ENCODE results near the gene LRRC28.

The LRRC28 gene

GRCh38 chr15:99424131-99424571, 172.9 kb downstream of the LRRC28 start:
- DNase-seq, result no peak

- peak; percentile 86 to 96 (median 93) for DNase-seq
These were observed 173.8 kb downstream of the LRRC28 start for GRCh38 chr15:99424978-99425656.

DNA sequence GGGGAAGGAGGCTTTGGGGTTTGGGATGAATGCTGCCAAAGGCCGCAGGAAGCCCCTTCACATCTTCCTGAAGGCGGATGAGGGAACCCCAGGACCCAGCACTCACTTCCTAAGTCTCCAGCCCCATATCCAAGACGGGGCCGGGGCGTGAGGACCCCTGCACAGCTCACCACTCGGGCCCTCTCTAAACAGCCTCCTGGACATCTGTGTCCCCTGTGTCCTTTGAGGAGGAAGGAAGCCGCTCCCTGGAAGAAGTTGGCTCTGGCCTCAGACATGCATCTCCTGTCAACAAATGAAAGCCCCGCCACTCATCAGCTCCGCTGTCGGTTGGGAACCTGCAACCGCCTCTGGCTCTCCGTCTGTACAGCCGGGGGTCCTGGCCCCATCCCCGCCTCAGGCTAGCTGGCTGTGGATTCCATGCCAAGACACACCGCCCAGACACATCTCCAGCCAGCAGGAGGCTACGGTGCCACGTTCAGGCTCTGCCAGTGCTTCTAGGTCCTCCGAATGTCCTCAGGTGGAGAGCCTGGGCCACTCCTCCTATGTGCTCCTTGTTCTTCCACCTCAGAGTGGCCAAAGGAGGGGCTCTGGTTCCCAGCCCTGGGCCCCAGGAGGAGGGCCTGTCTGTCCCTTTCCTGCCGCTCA, 174.5 kb downstream of the LRRC28 start:
- DNase-seq, result peak in 2 of 4 experiments; percentile 36 to 41

DNA sequence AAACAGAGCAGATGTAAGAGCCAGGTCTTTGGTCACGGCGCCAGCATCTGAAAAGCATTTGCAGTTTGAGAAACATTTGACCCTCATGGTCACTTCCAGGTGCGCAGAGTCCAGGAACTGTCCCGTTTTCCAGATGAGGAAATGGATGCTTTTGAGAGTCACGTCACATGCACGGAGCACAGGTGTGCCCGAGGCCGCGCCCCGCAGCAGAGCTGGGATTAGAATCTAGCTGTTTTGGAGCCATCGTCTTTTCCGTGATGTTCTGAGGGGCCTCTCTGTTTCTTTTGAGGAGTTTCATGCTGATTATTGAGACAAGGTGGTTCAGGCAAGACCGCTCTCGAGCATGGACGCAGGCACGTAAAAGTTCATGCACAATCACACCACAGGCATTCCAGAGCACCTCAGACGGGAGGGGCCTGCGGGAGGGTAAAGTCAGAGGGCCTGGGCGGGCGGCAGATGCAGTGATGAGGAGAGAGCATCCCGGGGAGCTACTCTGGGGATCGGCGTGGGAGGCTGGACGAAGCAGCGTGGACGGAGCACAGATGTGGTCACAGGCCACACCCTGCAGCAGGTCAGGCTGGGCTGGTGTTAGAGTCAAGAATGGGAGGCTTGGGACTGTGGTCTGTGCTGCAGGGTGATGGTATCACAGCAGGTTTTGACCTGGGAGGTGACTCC, 175.3 kb downstream of the LRRC28 start:
- no peak for DNase-seq

GRCh38 chr15:99427210-99427609, 175.9 kb downstream of the LRRC28 start:
- no peak for DNase-seq

DNA sequence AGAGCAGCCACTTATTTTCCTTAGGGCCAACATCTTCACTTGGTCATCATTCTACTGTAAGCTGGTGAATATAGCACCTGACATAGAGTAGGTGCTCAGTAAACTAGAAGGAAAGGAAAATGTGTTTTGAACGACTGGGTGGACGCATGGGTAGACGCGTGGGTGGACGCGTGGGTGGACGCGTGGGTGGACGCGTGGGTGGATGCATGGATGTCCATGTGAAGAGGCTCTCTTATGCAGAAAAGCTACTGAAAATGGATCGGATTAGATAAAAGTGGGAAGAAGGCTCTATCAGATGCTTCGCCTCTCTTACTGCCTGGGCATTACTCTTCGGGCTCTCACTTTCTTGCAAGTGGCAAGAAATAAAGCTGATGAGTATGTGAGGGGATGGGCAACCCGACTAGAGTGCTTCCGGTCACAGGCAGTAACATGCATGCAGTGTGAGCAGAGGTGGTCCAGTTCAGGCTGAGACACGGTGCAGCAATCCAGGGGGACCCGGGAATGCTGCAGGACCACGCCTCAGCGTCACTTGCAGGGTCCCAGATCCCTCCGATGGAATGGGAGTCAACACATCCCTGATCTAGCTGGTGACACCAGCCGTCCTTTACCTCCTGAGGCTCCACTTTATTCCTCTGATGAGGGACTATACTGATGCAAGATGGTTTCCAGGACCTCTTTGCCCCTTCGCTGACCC, 176.5 kb downstream of the LRRC28 start:
- no peak for DNase-seq

- DNase-seq, result no peak
These were observed 178.4 kb downstream of the LRRC28 start for GRCh38 chr15:99429681-99430081.

DNA sequence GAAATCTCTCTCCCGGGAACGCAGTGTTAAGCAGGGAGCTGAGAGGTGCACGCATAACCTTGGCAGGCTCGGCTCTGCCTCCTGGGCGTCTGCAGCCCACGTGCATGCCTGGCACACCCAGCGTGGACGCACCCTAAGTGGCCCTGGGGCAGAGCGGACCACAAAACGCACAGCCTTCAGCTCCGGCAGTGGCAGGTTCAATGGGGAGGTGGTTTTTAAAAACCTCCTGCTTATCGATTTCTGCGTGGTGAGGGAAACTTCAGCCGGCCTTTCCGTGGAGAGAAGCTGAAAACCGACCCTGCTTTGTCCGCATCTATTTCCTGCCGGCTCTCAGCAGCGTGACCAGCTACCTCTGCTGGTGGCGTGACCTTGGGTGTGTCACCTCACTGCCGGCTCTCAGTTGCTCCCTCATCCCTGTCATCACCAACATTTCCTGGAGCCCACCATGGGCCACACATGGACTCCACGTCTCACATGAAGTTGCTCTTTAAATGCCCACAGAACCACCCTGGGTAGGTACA, 179.7 kb downstream of the LRRC28 start:
- no peak for DNase-seq

DNA sequence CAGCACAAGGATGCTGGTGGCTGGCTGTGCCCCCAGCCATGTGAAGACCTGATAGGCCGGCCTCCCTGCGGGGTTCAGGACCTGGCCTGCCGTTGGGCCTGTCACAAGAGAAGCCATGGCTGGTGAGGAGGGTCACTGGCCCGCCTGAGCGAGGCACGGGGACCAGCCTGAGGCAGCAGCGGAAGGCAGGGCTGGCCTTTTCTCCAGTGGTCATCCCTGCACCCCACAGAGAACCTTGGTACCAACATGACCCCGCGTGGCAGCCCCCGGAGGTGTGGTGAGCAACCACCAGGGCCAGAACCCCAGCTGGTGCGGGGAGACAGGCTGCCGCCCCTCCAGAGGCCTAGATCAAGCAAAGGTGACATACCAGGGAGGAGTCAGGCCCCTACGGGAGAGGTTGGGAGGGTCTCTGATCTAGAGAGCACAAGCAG, 180.4 kb downstream of the LRRC28 start:
- DNase-seq, result no peak

DNA sequence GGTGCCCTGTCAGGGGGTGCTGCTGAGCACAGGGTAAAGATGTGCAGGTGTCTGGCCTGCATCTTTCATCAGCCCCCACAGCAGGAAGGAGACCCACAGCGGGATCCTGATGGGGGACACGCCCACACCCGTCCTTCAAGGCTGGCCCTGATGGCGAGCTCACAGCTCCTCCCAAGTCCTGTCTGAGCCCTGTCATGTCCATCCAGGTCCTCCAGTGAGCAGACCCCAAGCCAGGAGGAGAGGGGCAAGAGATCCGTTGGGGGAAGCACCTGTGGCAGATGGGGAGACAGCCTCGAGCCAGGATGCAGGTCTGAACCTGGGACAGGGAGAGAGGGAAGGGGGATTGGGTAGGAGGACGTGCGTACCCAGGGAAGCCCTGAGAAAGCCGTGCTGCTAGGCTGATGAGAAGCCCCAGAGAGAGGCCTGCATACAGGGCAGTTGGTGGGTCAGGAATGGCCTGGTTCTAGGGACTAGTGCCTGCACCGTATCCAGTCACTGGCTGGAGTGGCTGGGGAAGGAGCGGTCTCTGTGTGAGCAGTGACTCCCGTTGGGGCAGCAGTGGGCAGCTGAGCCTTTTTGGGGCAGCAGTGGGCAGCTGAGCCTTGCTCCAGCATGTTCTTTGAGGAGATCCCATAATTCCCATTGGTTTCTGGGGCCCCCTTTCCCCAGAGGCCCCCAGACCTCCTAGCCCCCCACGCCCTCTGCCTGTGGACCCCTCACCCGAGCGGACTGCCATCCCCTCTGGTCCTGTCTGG, 181.2 kb downstream of the LRRC28 start:
- DNase-seq, result no peak

- peak; percentile 16 to 74 (median 53) for DNase-seq
These were observed 181.9 kb downstream of the LRRC28 start for GRCh38 chr15:99433026-99433756.

DNA sequence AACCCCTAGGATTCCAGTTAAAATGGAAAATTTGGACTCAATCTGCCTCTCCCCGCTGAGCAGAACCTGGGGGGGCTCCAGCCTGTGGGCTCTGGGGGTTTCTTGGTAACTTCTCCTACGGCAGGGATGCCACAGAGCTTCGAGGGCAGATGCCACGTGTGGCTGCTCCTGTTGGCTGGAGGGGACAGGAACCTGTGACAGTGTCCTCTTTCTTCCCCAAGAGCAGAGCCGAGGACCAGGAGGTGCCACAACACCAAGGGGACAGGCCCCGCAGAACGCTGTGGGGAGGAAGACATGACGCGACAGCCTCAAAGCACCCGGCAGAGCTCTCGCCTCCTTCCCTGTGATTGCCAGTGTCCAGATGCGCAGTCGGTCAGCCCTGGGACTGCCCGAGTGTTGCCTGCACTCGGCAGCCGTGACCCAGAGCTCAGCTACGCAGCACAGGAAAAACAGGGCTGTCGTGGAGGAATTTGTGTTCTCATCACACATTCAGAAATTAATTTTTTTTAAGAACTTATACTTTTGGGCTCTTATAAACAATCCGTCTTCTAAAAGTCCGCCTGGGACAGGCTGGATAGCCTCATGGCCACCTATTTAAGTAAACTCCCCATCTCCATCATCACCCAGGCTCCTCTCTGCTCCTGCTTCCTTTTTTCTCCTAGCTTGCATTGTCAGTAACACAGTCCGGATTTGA, 182.6 kb downstream of the LRRC28 start:
- no peak for DNase-seq

DNA sequence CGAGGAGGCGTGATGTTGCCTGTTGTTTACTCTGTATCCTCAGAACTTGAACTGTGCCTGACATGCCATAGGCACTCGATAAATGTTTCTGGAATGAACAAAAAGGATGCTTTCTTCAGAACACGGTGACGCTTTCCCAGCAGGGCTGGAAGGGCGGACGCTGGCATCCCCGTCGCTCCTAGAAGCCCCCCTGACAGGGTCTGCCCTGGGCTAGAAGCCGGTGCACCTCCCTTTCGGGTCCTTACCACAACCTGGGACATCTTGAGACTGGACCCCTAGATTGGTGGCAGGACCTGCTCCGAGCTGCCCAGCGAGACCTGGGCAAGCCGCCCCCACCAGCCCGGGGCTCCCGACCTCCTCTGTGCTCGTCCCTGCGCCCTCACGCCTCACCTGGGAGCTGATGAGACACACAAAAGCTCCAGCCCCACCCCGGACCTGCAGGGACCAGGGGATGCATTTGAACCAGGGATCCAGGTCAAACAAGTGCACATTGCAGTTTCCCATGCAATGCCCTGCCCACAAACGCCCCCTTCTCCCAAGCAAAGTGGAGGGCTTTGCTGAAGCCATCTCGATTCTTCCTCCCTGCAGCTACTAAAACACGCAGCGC, 183.3 kb downstream of the LRRC28 start:
- DNase-seq, result no peak

- DNase-seq, result no peak
These were observed 183.9 kb downstream of the LRRC28 start for GRCh38 chr15:99435113-99435695.

DNA sequence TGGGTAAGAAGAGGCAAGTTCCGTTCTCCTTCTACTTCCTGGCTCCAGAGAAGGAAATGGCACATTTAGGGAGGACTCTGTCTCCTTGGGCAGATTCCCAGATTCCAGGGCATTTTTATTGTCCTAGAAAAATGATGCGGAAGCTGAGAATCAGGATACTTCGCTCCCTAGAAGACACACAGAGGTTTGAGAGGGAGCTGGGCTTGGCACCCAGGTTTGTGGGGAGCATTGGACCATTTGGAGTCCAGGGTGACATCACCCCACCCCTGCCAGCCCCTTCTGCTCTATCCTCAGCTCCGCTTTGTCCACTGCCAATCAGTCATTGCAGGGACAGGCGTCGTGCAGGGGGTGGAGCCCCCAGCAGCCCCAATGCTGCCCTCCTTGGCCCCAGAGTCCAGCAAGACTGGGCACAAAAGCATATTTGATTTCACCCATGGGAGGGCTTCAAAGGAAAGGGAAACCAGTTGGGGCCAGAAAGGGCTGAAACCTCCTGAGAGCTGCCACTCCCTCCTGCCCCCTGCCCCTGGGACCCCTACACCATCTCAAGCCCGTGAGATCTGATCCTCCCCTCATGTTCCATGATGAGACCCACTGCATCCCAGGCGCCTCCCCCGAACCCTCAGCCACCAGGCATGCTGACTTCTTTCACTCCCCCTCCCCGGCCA, 184.7 kb downstream of the LRRC28 start:
- no peak for DNase-seq

GRCh38 chr15:99436542-99437314, 185.4 kb downstream of the LRRC28 start:
- DNase-seq, result no peak

DNA sequence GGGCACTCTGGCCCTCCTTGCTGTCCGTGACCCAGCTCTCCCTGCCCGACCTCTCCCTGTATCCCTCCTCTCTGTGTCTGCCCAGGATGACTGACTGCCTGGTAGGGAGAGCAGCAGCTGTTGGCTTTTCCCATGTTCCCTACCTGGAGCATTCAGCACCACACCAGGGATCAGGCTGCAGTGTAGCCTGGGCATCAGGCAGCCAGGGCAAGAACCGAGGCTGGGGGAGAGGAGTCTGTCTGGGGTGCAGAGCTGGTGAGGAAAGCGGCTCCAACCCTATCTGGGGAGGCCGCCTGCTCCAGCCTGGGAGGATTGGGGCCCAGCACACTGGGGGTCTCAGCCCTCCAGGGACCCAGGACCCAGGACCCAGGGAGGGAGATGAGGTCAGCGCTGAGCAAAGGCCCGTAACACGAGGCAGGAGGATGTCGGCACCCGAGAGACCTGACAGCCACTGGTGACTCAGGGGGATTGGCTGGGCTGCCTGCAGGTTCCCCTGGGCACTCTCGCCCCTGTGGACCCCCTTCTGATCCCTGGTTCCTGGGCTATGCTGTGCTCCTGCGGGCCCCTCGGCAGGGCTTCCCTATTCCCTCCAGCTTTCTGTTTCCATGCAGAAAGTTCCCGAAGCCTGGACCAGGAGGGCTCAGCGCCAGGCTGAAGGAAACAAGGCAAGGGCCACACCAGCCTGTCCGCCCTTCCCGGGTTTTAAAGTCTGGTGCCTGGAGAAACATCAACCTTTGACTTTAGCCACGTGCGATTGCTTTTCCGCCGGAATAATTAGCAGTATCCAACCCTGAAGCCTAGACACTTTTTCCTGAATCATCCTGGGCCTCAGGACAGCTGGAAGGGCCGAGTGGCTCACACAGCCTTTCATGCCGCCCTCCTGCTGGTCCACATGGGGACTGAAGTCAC, 186.3 kb downstream of the LRRC28 start:
- DNase-seq, result no peak

DNA sequence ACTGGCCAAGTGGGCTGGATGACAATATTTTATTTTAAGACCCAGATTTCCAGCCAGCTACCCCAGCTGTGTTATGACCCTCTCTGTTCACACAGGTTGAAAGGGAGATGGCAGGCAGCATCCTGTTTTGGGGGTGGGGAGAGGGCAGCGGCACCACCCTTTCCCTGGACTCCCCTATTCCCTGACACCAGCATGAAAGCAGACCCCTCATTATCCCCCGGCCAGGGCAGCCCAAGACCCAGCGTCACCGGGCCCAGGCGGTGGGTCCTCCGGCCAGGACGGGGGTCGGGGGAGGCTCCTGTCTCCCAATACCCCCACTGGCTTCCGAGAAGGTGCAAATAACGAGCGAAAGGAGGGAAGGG, 186.9 kb downstream of the LRRC28 start:
- DNase-seq, result no peak

Measured in suppressor macrophage (primary cell).